Dermis microvascular lymphatic vessel endothelial cell (primary cell): ENCODE measurements around the gene GAK. TPM values are rescaled to one million over a fixed set of nuclear protein-coding genes. Genes with fewer than 3 reads are reported as not detected.

ENCODE experiments used
- DNase-seq, 2 donors: peaks; one replicate each; pipeline versions ENCODE4 v3.0.0 to v3.0.0-alpha.2; 2010; ENCODE audit warnings: low read depth in 2 of 2
- total RNA-seq: library from RNA; depleted of rRNA; stranded (reverse); fragments of >200 nt; gene quantifications from 2 replicates; pipeline ENCODE4 v1.2.1, GENCODE V29; 2014

Gene GAK
- total RNA-seq, 1 donor from 2014 or later: 45.1 TPM

- peak in 1 of 2 donors; percentile 72 for DNase-seq
Observed at GRCh38 chr4:907691-908425, 24.3 kb downstream of the GAK start.

GRCh38 chr4:907103-907400, 25.1 kb downstream of the GAK start:
- DNase-seq: no peak

- no peak for DNase-seq
Observed at GRCh38 chr4:906339-907102, 25.6 kb downstream of the GAK start.

GRCh38 chr4:905485-906338, 26.4 kb downstream of the GAK start:
- DNase-seq: no peak

- no peak for DNase-seq
Observed at GRCh38 chr4:903066-904046, 28.8 kb downstream of the GAK start.

- no peak for DNase-seq
Observed at GRCh38 chr4:901192-901910, 30.8 kb downstream of the GAK start.

GRCh38 chr4:900721-901120, 31.4 kb downstream of the GAK start:
- DNase-seq: no peak

GRCh38 chr4:900073-900472, 32.0 kb downstream of the GAK start:
- DNase-seq: no peak

GRCh38 chr4:899556-899906, 32.6 kb downstream of the GAK start:
- DNase-seq: no peak

- no peak for DNase-seq
Observed at GRCh38 chr4:898869-899555, 33.1 kb downstream of the GAK start.

- no peak for DNase-seq
Observed at GRCh38 chr4:898123-898522, 34.0 kb downstream of the GAK start.

GRCh38 chr4:896630-897029, 35.5 kb downstream of the GAK start:
- no peak for DNase-seq

GRCh38 chr4:896216-896615, 35.9 kb downstream of the GAK start:
- DNase-seq: no peak

- no peak for DNase-seq
Observed at GRCh38 chr4:895596-895995, 36.5 kb downstream of the GAK start.

GRCh38 chr4:893995-894705, 38.0 kb downstream of the GAK start:
- no peak for DNase-seq

GRCh38 chr4:893276-893994, 38.7 kb downstream of the GAK start:
- no peak for DNase-seq

GRCh38 chr4:892780-893179, 39.3 kb downstream of the GAK start:
- DNase-seq: no peak

GRCh38 chr4:891747-892146, 40.4 kb downstream of the GAK start:
- peak in 1 of 2 donors; percentile 13 for DNase-seq
